D341Med (cell line): ENCODE data around the gene STK17A.
"Not testable (repeated sequence)": the region's sequence is repeated elsewhere in the genome, so short reads cannot be mapped to it uniquely, and the experiment has no call there.

Source experiments
- DNase-seq: peaks from one replicate; pipeline ENCODE4 v3.0.0; 2012; ENCODE audit warnings: low spot score

The STK17A gene

GRCh38 chr7:43600056-43600455 lies 17.1 kb downstream of the STK17A start:
- DNase-seq: no peak

- DNase-seq: no peak
Observed at GRCh38 chr7:43602256-43602655, 19.3 kb downstream of the STK17A start.

- DNase-seq: no peak
Observed at GRCh38 chr7:43604251-43604650, 21.3 kb downstream of the STK17A start.

- DNase-seq: no peak
Observed at GRCh38 chr7:43609097-43609496, 26.2 kb downstream of the STK17A start.

GRCh38 chr7:43612128-43612527 lies 29.2 kb downstream of the STK17A start:
- no peak for DNase-seq

GRCh38 chr7:43612599-43613589 lies 30.0 kb downstream of the STK17A start:
- DNase-seq: no peak

GRCh38 chr7:43615558-43616145 lies 32.7 kb downstream of the STK17A start:
- DNase-seq: no peak

- DNase-seq: no peak
Observed at GRCh38 chr7:43616977-43617376, 34.1 kb downstream of the STK17A start.

GRCh38 chr7:43618073-43618472 lies 35.2 kb downstream of the STK17A start:
- no peak for DNase-seq

- no peak for DNase-seq
Observed at GRCh38 chr7:43619213-43620012, 36.5 kb downstream of the STK17A start.

GRCh38 chr7:43621729-43622448 lies 39.0 kb downstream of the STK17A start:
- DNase-seq: no peak

GRCh38 chr7:43624156-43624555 lies 41.2 kb downstream of the STK17A start:
- DNase-seq: no peak

GRCh38 chr7:43625453-43625852 lies 42.5 kb downstream of the STK17A start:
- no peak for DNase-seq

GRCh38 chr7:43625980-43626379 lies 43.1 kb downstream of the STK17A start:
- no peak for DNase-seq

GRCh38 chr7:43626695-43627094 lies 43.8 kb downstream of the STK17A start:
- no peak for DNase-seq

- DNase-seq: not testable (repeated sequence)
Observed at GRCh38 chr7:43627798-43628197, 44.9 kb downstream of the STK17A start.

- DNase-seq: no peak
Observed at GRCh38 chr7:43628431-43628830, 45.5 kb downstream of the STK17A start.

GRCh38 chr7:43629857-43630256 lies 46.9 kb downstream of the STK17A start:
- no peak for DNase-seq

GRCh38 chr7:43630482-43630881 lies 47.6 kb downstream of the STK17A start:
- no peak for DNase-seq

- no peak for DNase-seq
Observed at GRCh38 chr7:43631559-43631958, 48.7 kb downstream of the STK17A start.

GRCh38 chr7:43632746-43633145 lies 49.8 kb downstream of the STK17A start:
- DNase-seq: no peak

GRCh38 chr7:43634384-43634783 lies 51.5 kb downstream of the STK17A start:
- no peak for DNase-seq
